Stimulated activated CD8-positive, alpha-beta memory T cell treated with anti-CD3 and anti-CD28 coated beads, Interleukin-12 subunit alpha, Interleukin-12 subunit beta, amount 100 ng/mL, for 24 hours (primary cell): ENCODE data around the gene DIDO1.

Source experiments
- DNase-seq: peaks from one replicate; pipeline ENCODE4 v3.0.0-alpha.2; 2020; ENCODE audit errors: extremely low read depth

DIDO1 gene

DNA sequence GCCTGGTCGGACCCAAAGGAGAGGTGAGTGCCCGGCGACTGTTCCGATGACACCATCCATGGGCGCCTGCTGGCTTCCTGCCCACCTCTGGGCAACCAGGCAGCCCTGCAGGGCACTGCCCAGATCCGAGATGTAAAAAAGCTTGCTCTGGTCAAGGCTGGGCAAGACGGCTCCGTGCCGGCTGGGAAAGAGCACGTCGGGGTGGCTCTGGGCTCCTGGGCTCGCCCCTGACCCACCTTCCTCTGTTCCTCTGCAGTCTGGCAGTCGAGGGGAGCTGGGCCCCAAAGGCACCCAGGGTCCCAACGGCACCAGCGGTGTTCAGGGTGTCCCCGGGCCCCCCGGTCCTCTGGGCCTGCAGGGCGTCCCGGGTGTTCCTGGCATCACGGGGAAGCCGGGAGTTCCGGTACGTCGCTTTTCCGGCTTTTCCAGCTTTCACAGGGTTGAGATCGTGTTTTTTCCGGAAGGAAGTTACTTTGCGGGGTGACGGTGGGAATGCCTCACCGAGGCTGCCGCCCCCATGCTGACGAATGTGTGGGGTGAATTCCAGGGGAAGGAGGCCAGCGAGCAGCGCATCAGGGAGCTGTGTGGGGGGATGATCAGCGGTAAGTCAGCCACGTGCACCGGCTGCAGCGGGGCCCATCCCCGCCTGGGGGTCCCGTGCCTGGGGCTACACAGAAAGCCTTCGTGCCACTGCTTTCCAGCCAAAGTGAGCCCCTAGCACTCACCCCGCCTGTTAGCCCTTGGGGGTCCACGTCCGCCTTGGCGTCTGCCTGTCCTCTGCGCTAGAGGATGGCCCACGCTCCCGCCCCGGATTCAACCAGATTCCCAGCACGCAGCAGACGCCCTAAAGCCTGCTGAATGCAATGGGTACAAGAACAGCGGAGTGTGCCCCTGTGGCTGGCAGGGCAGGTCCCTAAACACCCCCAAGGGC lies 90.1 kb downstream of the DIDO1 start:
- no peak for DNase-seq

DNA sequence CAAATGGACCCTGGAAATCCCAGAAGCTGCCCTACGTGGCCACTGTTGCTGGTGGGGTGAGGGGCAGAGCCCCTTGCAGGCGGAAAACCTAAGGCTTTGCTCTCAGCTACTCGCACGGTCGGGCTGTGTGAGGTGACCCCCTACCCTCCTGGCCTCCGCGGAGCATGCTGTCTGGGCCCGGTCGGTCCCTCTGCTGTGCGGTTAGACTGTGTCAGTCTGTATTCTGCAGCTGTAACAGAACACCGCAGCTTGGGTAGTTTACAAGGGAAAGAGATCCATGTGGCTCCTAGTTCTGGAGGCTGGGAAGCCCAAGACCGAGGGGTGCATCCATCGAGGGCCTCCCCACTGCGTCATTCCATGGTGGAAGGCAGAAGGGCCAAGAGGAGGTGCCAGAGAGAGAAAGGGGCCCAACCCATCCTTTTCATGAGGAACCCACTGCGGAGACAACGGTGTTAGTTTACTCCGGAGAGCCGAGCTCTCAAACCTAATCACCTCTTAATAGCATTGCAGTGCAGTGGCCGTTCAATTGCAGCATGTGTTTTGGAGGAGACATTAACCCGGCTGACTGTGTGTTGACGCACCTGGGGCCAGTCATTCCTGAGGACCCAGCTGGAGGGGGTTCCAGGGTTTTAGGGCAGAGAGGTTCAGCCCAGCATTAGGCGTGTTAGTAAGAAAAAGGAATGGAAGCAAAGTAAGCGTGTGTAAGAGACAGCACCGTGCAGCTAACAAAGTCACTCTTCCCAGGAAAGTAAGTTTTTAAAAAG lies 91.2 kb downstream of the DIDO1 start:
- no peak for DNase-seq

DNA sequence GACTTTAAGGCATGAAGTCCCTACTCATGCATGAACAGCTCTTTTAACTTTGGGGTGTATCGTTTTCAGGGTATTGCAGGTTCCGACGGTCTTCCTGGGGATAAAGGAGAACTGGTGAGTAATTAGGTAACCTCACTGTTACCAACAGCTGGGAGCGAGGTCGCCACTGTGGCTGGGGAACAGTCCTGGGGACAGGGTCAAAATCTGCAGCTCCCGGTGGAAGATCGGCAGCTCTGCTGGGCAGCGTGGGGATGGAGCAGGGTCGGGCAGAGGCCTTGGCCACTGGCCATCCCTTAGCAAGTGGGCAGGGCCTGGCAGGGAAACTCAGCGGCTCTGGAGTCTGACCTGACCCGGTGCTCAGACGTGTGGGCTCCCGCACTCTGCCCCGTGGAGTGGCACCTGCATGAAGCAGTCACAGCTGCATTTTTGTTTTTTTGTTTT lies 93.3 kb downstream of the DIDO1 start:
- no peak for DNase-seq

DNA sequence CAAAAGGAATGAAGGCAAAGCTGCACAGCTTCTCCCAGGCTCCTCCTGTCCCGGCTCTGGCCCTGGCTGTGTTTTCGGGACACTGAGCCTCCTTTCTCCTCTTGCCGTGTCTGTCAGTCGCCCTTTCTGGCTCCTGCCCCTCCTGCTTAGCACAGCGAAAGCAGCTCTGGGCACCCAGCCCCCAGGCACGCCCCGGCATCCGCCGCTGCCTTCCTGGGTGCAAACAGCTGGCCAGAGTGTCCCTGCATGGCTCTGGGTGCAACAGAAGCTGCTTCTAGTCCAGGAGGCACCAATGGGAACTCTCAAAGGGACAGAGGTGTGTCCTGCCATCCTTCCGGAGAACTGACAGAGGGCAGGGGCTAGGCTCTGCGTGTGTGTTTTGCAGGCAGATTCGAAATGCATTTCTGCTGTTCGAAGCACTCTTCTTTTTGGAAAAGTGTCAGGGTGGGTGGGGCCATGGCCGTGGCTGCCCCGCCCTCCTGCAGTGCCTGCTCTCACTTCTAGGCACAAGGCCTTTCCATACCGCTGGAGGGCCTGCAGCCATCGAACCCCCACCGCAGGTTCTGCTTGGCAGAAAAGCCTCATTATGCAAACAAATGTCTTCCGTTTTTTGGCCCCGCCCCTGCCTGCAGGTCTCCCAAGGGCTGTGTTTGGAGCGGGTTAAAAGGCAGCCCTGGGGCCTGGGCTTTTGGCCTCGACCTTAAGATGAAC lies 93.9 kb downstream of the DIDO1 start:
- no peak for DNase-seq

- no peak for DNase-seq
These were observed 94.5 kb downstream of the DIDO1 start for GRCh38 chr20:62831854-62832211.

DNA sequence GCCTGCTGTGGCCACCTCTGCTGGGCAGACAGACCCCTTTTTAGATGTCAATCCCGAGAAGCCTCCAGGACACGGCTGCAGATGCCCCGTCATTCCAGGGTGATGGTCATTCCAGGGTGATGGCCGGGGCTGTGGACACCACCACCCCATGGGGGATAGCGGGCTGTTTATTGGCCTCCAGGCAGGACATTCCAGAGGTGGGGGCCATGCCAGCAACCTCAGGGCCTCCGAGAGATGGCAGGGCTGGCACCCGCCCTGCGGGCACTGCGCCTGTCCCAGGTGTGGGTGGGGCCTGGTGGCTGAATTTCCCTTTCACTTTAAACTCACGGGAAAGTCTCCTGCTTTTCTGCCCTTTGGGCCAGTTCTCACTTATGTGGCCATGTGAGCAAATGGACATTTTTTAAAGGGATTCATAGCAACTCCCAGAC lies 94.9 kb downstream of the DIDO1 start:
- no peak for DNase-seq

GRCh38 chr20:62830821-62831220 lies 95.5 kb downstream of the DIDO1 start:
- no peak for DNase-seq

DNA sequence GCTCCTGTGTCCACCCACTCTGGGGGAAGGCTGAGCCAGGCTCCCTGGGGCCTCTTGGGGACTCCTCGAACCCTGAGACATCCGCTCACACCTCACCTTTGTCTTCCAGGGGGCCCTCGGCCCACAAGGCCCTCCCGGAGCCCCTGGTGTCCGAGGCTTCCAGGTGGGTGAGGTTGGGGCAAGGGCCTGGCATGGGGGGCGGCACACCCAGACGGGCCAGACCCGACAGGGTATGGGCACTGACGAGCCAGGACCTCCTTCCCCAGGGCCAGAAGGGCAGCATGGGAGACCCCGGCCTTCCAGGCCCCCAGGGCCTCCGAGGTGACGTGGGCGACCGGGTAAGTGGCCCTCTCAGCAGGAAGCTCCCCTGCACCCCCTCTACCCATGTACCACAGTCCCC lies 96.1 kb downstream of the DIDO1 start:
- DNase-seq = no peak

- no peak for DNase-seq
These were observed 96.8 kb downstream of the DIDO1 start for GRCh38 chr20:62829231-62830230.

DNA sequence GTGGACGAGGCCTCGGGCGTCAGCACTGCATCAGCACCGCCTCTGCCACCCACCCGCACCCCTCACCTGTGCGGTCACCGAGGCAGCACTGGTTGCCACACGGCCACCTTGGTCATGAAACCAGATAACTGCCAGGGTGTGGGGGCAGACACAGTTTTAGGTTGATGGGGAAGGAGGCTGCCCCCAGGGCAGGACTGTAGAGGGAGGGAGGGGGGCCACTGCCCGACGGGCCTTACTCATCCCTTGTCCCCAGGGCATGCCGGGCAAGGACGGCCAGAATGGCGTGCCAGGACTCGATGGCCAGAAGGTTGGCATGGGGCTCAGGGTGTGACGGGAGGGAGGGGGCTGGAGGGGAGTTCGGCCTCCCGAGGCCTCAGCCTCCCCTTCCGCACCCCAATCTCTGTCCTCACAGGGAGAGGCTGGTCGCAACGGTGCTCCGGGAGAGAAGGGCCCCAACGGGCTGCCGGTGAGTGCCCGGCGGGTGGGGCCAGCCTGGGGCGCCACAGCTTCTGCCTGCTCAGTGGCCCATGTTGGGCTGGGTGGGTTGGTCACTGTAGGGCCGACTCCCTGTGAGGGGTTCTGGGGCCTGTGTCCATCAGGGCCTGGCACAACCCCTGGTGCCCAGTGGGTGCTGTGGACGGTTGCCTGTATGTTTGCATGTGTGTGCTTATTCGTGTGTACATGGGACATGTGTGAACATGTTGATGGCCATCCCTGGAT lies 97.6 kb downstream of the DIDO1 start:
- DNase-seq = no peak

GRCh38 chr20:62828051-62828450 lies 98.3 kb downstream of the DIDO1 start:
- DNase-seq = no peak
